ENCODE measurements around the gene SNAP25. TPM values are rescaled to one million over a fixed set of nuclear protein-coding genes. Genes with fewer than 3 reads are reported as not detected.

Gene SNAP25
- total RNA-seq, 1 experiment from 2014 or later, result not detected

GRCh38 chr20:10255846-10256245, 37.2 kb downstream of the SNAP25 start:
- POLR2A ChIA-PET (ENCODE audit: unreplicated experiment), result no interaction called here
- intact Hi-C loops (cut with micrococcal nuclease; ENCODE audit: unreplicated experiment), result no loop called here
- H3F3A ChIP-seq (ENCODE audit: insufficient read depth, low read depth), result peaks cover 5% of the 10 kb centered on the region; the same call in 1 of the 2 replicates
- H4K20me1 ChIP-seq (ENCODE audit: insufficient read depth), result no peaks in the 10 kb centered on the region
- no peak overlapping the region for H2AFZ ChIP-seq
- H3K9me2 ChIP-seq (ENCODE audit: insufficient read depth), result no peaks in the 10 kb centered on the region
- DNase-seq, result no peak
- BruUV-seq (replicated peaks), result no TSS peak
- TF ChIP-seq EZH2 (IDR thresholded peaks at IDR 0.05; ENCODE audit: low read depth) (no peak), CTCF (conservative IDR thresholded peaks at IDR 0.05) (no peak)
- H3K4me1 ChIP-seq (replicated peaks; ENCODE audit: insufficient read depth), result peaks cover 12% of the 10 kb centered on the region; the same call in 1 of the 2 replicates
- H3K4me2 ChIP-seq, result no peak overlapping the region
- no peaks in the 10 kb centered on the region; the same call in 1 of the 2 replicates for H3K9me3 ChIP-seq (ENCODE audit: insufficient read depth, low read depth)
- CTCF ChIA-PET, result interaction anchor here (0.6 kb wide), 1 partner anchor 52 kb away, joined by 3 read pairs; no protein-coding TSS in a partner anchor
- no peak overlapping the region for H3K4me3 ChIP-seq
- H3K27ac ChIP-seq, result no peak overlapping the region
- H3K79me2 ChIP-seq (ENCODE audit: low read depth), result no peaks in the 10 kb centered on the region
- no peaks in the 10 kb centered on the region for H3K36me3 ChIP-seq (ENCODE audit: low read depth)
- no peaks in the 10 kb centered on the region for H3K27me3 ChIP-seq (ENCODE audit: insufficient read depth, low read depth)

GRCh38 chr20:10259166-10259565, 40.5 kb downstream of the SNAP25 start:
- TF ChIP-seq EZH2 (IDR thresholded peaks at IDR 0.05; ENCODE audit: low read depth) (no peak), CTCF (conservative IDR thresholded peaks at IDR 0.05) (no peak)
- DNase-seq, result no peak
- H3K9me3 ChIP-seq (ENCODE audit: insufficient read depth, low read depth), result no peaks in the 10 kb centered on the region
- ChIA-PET CTCF (no interaction called here), POLR2A (ENCODE audit: unreplicated experiment) (no interaction called here)
- H2AFZ ChIP-seq, result no peak overlapping the region
- H3K36me3 ChIP-seq (ENCODE audit: low read depth), result no peaks in the 10 kb centered on the region
- intact Hi-C loops (cut with micrococcal nuclease; ENCODE audit: unreplicated experiment), result no loop called here
- no TSS peak for BruUV-seq (replicated peaks)
- no peak overlapping the region for H3K4me2 ChIP-seq
- H3K27ac ChIP-seq, result no peak overlapping the region
- H3K4me1 ChIP-seq (replicated peaks; ENCODE audit: insufficient read depth), result peaks cover 14% of the 10 kb centered on the region; the same call in 1 of the 2 replicates
- no peaks in the 10 kb centered on the region for H3K9me2 ChIP-seq (ENCODE audit: insufficient read depth)
- H3K79me2 ChIP-seq (ENCODE audit: low read depth), result no peaks in the 10 kb centered on the region
- H3F3A ChIP-seq (ENCODE audit: insufficient read depth, low read depth), result no peaks in the 10 kb centered on the region
- H4K20me1 ChIP-seq (ENCODE audit: insufficient read depth), result no peaks in the 10 kb centered on the region
- no peaks in the 10 kb centered on the region for H3K27me3 ChIP-seq (ENCODE audit: insufficient read depth, low read depth)
- H3K4me3 ChIP-seq, result no peak overlapping the region

DNA sequence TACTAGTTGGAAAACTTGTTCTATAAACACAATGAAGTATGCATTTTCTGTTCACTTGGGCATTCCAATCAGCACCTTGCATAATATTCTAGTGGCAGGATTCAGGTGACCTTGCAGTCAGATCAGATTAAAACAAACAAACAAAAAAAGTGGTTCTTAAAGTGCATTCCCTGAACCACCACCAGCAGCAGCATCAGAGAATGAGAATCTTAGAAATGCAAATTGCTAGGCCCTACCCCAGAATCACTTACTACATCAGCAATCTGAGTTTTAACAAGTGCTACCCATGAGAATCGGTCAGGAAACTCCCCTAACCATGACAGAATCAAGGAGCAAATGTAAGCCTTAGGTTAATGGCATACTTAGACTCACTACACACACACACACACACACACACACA, 41.7 kb downstream of the SNAP25 start:
- H3K79me2 ChIP-seq (ENCODE audit: low read depth), result no peaks in the 10 kb centered on the region
- intact Hi-C loops (cut with micrococcal nuclease; ENCODE audit: unreplicated experiment), result no loop called here
- no peak overlapping the region for H3K4me2 ChIP-seq
- TF ChIP-seq EZH2 (IDR thresholded peaks at IDR 0.05; ENCODE audit: low read depth) (no peak), CTCF (conservative IDR thresholded peaks at IDR 0.05) (no peak)
- H3K27ac ChIP-seq, result no peak overlapping the region
- H3K4me1 ChIP-seq (replicated peaks; ENCODE audit: insufficient read depth), result peaks cover 14% of the 10 kb centered on the region; the same call in 1 of the 2 replicates
- no peak for DNase-seq
- BruUV-seq (replicated peaks), result no TSS peak
- CTCF ChIA-PET, result no interaction called here
- POLR2A ChIA-PET (ENCODE audit: unreplicated experiment), result interaction anchor here (0.5 kb wide), 1 partner anchor 39 kb away, joined by 5 read pairs; no protein-coding TSS in a partner anchor
- no peak overlapping the region for H2AFZ ChIP-seq
- no peaks in the 10 kb centered on the region for H3K27me3 ChIP-seq (ENCODE audit: insufficient read depth, low read depth)
- H4K20me1 ChIP-seq (ENCODE audit: insufficient read depth), result no peaks in the 10 kb centered on the region
- H3F3A ChIP-seq (ENCODE audit: insufficient read depth, low read depth), result no peaks in the 10 kb centered on the region
- H3K9me3 ChIP-seq (ENCODE audit: insufficient read depth, low read depth), result no peaks in the 10 kb centered on the region
- H3K4me3 ChIP-seq, result no peak overlapping the region
- H3K9me2 ChIP-seq (ENCODE audit: insufficient read depth), result no peaks in the 10 kb centered on the region
- no peaks in the 10 kb centered on the region for H3K36me3 ChIP-seq (ENCODE audit: low read depth)

Data from PC-9 (cell line).